IPS-18a (cell line): ENCODE results near the gene PRR5.
"Not testable (repeated sequence)": the region's sequence is repeated elsewhere in the genome, so short reads cannot be mapped to it uniquely, and the experiment has no call there.

Experiments
- H3K27ac ChIP-seq: one replicate; pipeline ENCODE4 v1.5.1; 2013; ENCODE audit warnings: low read length
- H3K27me3 ChIP-seq: one replicate; pipeline ENCODE4 v1.6.1; 2013; ENCODE audit warnings: mild to moderate bottlenecking, low read length; ENCODE audit not compliant: control insufficient read depth, insufficient read depth
- H3K36me3 ChIP-seq: one replicate; pipeline ENCODE4 v1.6.1; 2013; ENCODE audit warnings: low read depth, low read length; ENCODE audit not compliant: control insufficient read depth
- H3K4me1 ChIP-seq: one replicate; pipeline ENCODE4 v1.6.1; 2013; ENCODE audit warnings: low read depth, low read length; ENCODE audit not compliant: control insufficient read depth
- H3K4me3 ChIP-seq: one replicate; pipeline ENCODE4 v1.5.1; 2013; ENCODE audit warnings: low read length
- H3K9ac ChIP-seq: one replicate; pipeline ENCODE4 v1.6.1; 2013; ENCODE audit warnings: mild to moderate bottlenecking, low read length, moderate library complexity
- H3K9me3 ChIP-seq: one replicate; pipeline ENCODE4 v1.6.1; 2013; ENCODE audit warnings: low read depth, low read length; ENCODE audit not compliant: control insufficient read depth

Gene PRR5

GRCh38 chr22:44676441-44677352, 25.3 kb upstream of the PRR5 start:
- Histone ChIP-seq H3K4me1 (no peaks in the 10 kb centered on the region), H3K9me3 (no peaks in the 10 kb centered on the region), H3K27me3 (no peaks in the 10 kb centered on the region), H3K27ac (no peak overlapping the region), H3K4me3 (no peak overlapping the region), H3K36me3 (no peaks in the 10 kb centered on the region), H3K9ac (no peak overlapping the region)

- H3K27me3 ChIP-seq = no peaks in the 10 kb centered on the region
- H3K9ac ChIP-seq = no peak overlapping the region
- no peak overlapping the region for H3K4me3 ChIP-seq
- no peak overlapping the region for H3K27ac ChIP-seq
- no peaks in the 10 kb centered on the region for H3K4me1 ChIP-seq
- no peaks in the 10 kb centered on the region for H3K9me3 ChIP-seq
- H3K36me3 ChIP-seq = no peaks in the 10 kb centered on the region
Observed at GRCh38 chr22:44677353-44677840, 24.6 kb upstream of the PRR5 start.

GRCh38 chr22:44677871-44678555, 24.0 kb upstream of the PRR5 start:
- Histone ChIP-seq H3K4me1 (no peaks in the 10 kb centered on the region), H3K27me3 (no peaks in the 10 kb centered on the region)

GRCh38 chr22:44678556-44679305, 23.3 kb upstream of the PRR5 start:
- no peak overlapping the region for H3K4me3 ChIP-seq
- no peaks in the 10 kb centered on the region for H3K4me1 ChIP-seq
- H3K9me3 ChIP-seq = no peaks in the 10 kb centered on the region
- no peaks in the 10 kb centered on the region for H3K27me3 ChIP-seq
- no peak overlapping the region for H3K27ac ChIP-seq
- H3K9ac ChIP-seq = no peak overlapping the region
- no peaks in the 10 kb centered on the region for H3K36me3 ChIP-seq

More at GRCh38 chr22:44677871-44678555, 24.0 kb upstream of the PRR5 start:
- H3K4me3 ChIP-seq = no peak overlapping the region
- H3K9ac ChIP-seq = no peak overlapping the region
- H3K36me3 ChIP-seq = no peaks in the 10 kb centered on the region
- no peak overlapping the region for H3K27ac ChIP-seq
- no peaks in the 10 kb centered on the region for H3K9me3 ChIP-seq

GRCh38 chr22:44679306-44679647, 22.7 kb upstream of the PRR5 start:
- H3K9me3 ChIP-seq, H3K4me3 ChIP-seq, H3K27me3 ChIP-seq, H3K9ac ChIP-seq, H3K27ac ChIP-seq, H3K36me3 ChIP-seq, H3K4me1 ChIP-seq: not testable (repeated sequence)

- H3K4me1 ChIP-seq = peaks cover 2% of the 10 kb centered on the region
- no peak overlapping the region for H3K4me3 ChIP-seq
- no peak overlapping the region for H3K9ac ChIP-seq
- no peaks in the 10 kb centered on the region for H3K36me3 ChIP-seq
- no peaks in the 10 kb centered on the region for H3K27me3 ChIP-seq
- no peaks in the 10 kb centered on the region for H3K9me3 ChIP-seq
- H3K27ac ChIP-seq = no peak overlapping the region
Observed at GRCh38 chr22:44680058-44680457, 21.9 kb upstream of the PRR5 start.

- Histone ChIP-seq H3K9me3 (no peaks in the 10 kb centered on the region), H3K27ac (no peak overlapping the region), H3K36me3 (no peaks in the 10 kb centered on the region), H3K9ac (no peak overlapping the region), H3K4me1 (peaks cover 4% of the 10 kb centered on the region), H3K4me3 (no peak overlapping the region), H3K27me3 (no peaks in the 10 kb centered on the region)
Observed at GRCh38 chr22:44680481-44680894, 21.5 kb upstream of the PRR5 start.

- no peak overlapping the region for H3K27ac ChIP-seq
- H3K4me3 ChIP-seq = no peak overlapping the region
- no peaks in the 10 kb centered on the region for H3K9me3 ChIP-seq
- no peaks in the 10 kb centered on the region for H3K36me3 ChIP-seq
- H3K27me3 ChIP-seq = no peaks in the 10 kb centered on the region
- peaks cover 4% of the 10 kb centered on the region for H3K4me1 ChIP-seq
- no peak overlapping the region for H3K9ac ChIP-seq
Observed at GRCh38 chr22:44682556-44683168, 19.3 kb upstream of the PRR5 start.

- H3K9ac ChIP-seq = no peak overlapping the region
- peaks cover 4% of the 10 kb centered on the region for H3K4me1 ChIP-seq
Observed at GRCh38 chr22:44683237-44683636, 18.8 kb upstream of the PRR5 start.

GRCh38 chr22:44683881-44684280, 18.1 kb upstream of the PRR5 start:
- H3K9ac ChIP-seq = no peak overlapping the region
- no peak overlapping the region for H3K4me3 ChIP-seq
- no peaks in the 10 kb centered on the region for H3K36me3 ChIP-seq
- H3K27ac ChIP-seq = no peak overlapping the region
- no peaks in the 10 kb centered on the region for H3K9me3 ChIP-seq
- H3K4me1 ChIP-seq = peaks cover 4% of the 10 kb centered on the region
- H3K27me3 ChIP-seq = no peaks in the 10 kb centered on the region

More at GRCh38 chr22:44683237-44683636, 18.8 kb upstream of the PRR5 start:
- H3K27ac ChIP-seq = no peak overlapping the region
- H3K9me3 ChIP-seq = no peaks in the 10 kb centered on the region
- H3K27me3 ChIP-seq = no peaks in the 10 kb centered on the region
- no peak overlapping the region for H3K4me3 ChIP-seq
- H3K36me3 ChIP-seq = no peaks in the 10 kb centered on the region
